Measurements from ENCODE around the gene STAT2. TPM values are rescaled to one million over a fixed set of nuclear protein-coding genes. Genes with fewer than 3 reads are reported as not detected.

STAT2 gene
- total and polyA plus RNA-seq, 9 of the 15 experiments (the other 6 are each of a cell fraction or from before 2014, with no cell fraction given) = 15.5 to 46.9 (median 40.1) TPM

DNA sequence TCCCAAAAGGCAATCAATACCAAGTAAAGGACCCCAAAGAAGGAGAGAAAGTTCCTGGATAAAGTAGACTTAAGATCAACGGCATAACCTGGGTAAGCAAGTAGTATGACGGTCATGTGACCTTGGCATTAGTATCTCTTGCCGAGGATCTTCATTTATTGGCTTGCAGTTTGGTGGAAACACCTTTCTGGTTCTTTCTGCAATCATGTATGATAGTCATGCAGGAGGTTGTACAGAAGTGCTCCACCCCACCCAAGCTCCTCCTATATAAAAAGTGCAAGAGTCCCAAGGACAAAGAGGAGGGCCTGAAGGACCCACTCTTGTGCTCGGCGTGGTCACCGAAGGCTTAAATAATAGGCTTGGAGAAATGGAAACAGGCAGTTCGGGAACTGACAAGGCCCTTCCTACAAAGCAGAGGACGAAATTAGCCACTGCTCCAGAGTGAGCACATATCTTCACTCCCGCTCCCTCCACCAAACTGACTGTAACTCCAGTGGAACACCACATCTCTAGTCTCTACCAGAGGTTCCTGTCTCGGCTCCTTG is 60.5 kb downstream of the STAT2 start:
- peak; percentile 27 to 58 (median 35) for DNase-seq (ENCODE audit: extremely low read depth in 1 of 4, low spot score in 3 of 4)
- peak; percentile 42 for FAIRE-seq
- H2AFZ ChIP-seq (ENCODE audit: low read depth, low read length) = peak overlapping the region; percentile 71
- in situ Hi-C loops (cut with MboI) (no loop called here), intact Hi-C loops (cut with micrococcal nuclease) (no loop called here)
- ATAC-seq = peak; percentile 2; the same call in 2 of the 3 replicates
- H3K27ac ChIP-seq (ENCODE audit: extremely low read depth, low read depth, low read length) = peak overlapping the region; percentile 98
- H3K36me3 ChIP-seq (ENCODE audit: control insufficient read depth, insufficient read depth, low read length) = peaks cover 52% of the 10 kb centered on the region
- TSS peak; percentile 51 for BruUV-seq (replicated peaks)
- H3K79me2 ChIP-seq (ENCODE audit: control insufficient read depth, insufficient read depth, low read length) = peaks cover 60% of the 10 kb centered on the region
- no peaks in the 10 kb centered on the region for H3K27me3 ChIP-seq (ENCODE audit: control insufficient read depth in 2 of 2, insufficient read depth in 2 of 2, low read length in 2 of 2)
- ChIA-PET POLR2A (interaction anchor here (0.6 to 3.2 kb wide), 10 partner anchors 9 to 160 kb away, joined by 3 to 18 read pairs (median 3); partner anchors contain the start of gene RNF41), CTCF (ENCODE audit: low intra/inter-chr PET ratio) (no interaction called here)
- H3K4me3 ChIP-seq = peak overlapping the region; percentile 64
- no peaks in the 10 kb centered on the region; the same call in 1 of the 2 replicates for H4K20me1 ChIP-seq (replicated peaks; ENCODE audit: control insufficient read depth, insufficient read depth, low read length)
- WGBS (ENCODE audit: insufficient coverage, low coverage, missing lambda C conversion rate) = 1% methylated on average over 10 of the region's 10 CpGs
- peak overlapping the region; percentile 87 to 93 for H3K9ac ChIP-seq (ENCODE audit: insufficient read depth in 1 of 2, low read depth in 2 of 2, low read length in 2 of 2)
- peaks cover 22 to 42% of the 10 kb centered on the region in 2 experiments for H3K4me1 ChIP-seq (replicated peaks in 1 of 2; ENCODE audit: control insufficient read depth in 2 of 2, insufficient read depth in 2 of 2, low read length in 2 of 2)
- no peaks in the 10 kb centered on the region for H3K9me1 ChIP-seq (ENCODE audit: control insufficient read depth, insufficient read depth, low read length)
- H3K4me2 ChIP-seq (ENCODE audit: insufficient read depth, low read length) = peak overlapping the region; percentile 80
- H3K9me3 ChIP-seq (replicated peaks; ENCODE audit: control insufficient read depth, insufficient read depth, low read depth, low read length) = no peaks in the 10 kb centered on the region
- peak; percentile 75 for TF ChIP-seq RAD51 (IDR thresholded peaks at IDR 0.05; ENCODE audit: borderline replicate concordance, low read depth)
- peak; percentile 48; the same call in 1 of the 2 replicates for TF ChIP-seq ZNF263 (CRISPR knock-in tag; IDR thresholded peaks at IDR 0.05; ENCODE audit: borderline replicate concordance)
- TF ChIP-seq, protein P1, sequence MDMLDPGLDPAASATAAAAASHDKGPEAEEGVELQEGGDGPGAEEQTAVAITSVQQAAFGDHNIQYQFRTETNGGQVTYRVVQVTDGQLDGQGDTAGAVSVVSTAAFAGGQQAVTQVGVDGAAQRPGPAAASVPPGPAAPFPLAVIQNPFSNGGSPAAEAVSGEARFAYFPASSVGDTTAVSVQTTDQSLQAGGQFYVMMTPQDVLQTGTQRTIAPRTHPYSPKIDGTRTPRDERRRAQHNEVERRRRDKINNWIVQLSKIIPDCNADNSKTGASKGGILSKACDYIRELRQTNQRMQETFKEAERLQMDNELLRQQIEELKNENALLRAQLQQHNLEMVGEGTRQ (CRISPR knock-in tag; IDR thresholded peaks at IDR 0.05) = peak; percentile 61
- 0 out of 2 replicates have a peak, but pooled peaks have one; percentile 35 for TF ChIP-seq ZNF592 (IDR thresholded peaks at IDR 0.05)
- TF ChIP-seq TEAD4 (IDR thresholded peaks at IDR 0.05; ENCODE audit: low read length) = 0 out of 2 replicates have a peak, but pooled peaks have one; percentile 1
- no peak; the same call in 1 of the 2 replicates for TF ChIP-seq TEAD4 (CRISPR knock-in tag; IDR thresholded peaks at IDR 0.05; ENCODE audit: borderline replicate concordance)
- no peak for TF ChIP-seq PRPF4 (IDR thresholded peaks at IDR 0.05; ENCODE audit: insufficient read depth, low read depth, low read length, poor library complexity, severe bottlenecking)
- TF ChIP-seq TOE1 (IDR thresholded peaks at IDR 0.05; ENCODE audit: borderline replicate concordance) = peak; percentile 86
- TF ChIP-seq TOE1 (CRISPR knock-in tag; IDR thresholded peaks at IDR 0.05; ENCODE audit: borderline replicate concordance, low read depth) = no peak
- no peak for TF ChIP-seq CREM (IDR thresholded peaks at IDR 0.05; ENCODE audit: low read depth)
- peak; percentile 56; the same call in 1 of the 2 replicates for TF ChIP-seq USF1 (CRISPR knock-in tag; IDR thresholded peaks at IDR 0.05)
- 0 out of 2 replicates have a peak, but pooled peaks have one; percentile 1 for TF ChIP-seq FOXK1 (CRISPR knock-in tag; IDR thresholded peaks at IDR 0.05; ENCODE audit: borderline replicate concordance)
- TF ChIP-seq CBFA2T2 (conservative IDR thresholded peaks at IDR 0.05) = peak; percentile 40

Measured in K562 (cell line).